ENCODE results near the gene COL5A3.
A peak's percentile ranks its signal among the peaks of the same experiment; 100 is the strongest.
"Not testable (repeated sequence)": the region's sequence is repeated elsewhere in the genome, so short reads cannot be mapped to it uniquely, and the experiment has no call there.

Gene COL5A3

GRCh38 chr19:9931629-9932028 is 78.7 kb downstream of the COL5A3 start:
- H3K4me1 ChIP-seq (ENCODE audit: control insufficient read depth, insufficient read depth, low read length, poor library complexity, severe bottlenecking), result peaks cover 17% of the 10 kb centered on the region
- H3K36me3 ChIP-seq (ENCODE audit: control insufficient read depth, insufficient read depth, low read length), result no peaks in the 10 kb centered on the region
- no peak overlapping the region for H3K4me3 ChIP-seq (ENCODE audit: insufficient read depth, low read depth, low read length, poor library complexity, severe bottlenecking)
- H3K27me3 ChIP-seq (replicated peaks; ENCODE audit: control insufficient read depth, insufficient read depth, low read length, poor library complexity, severe bottlenecking), result peaks cover 21% of the 10 kb centered on the region
- DNase-seq, result no peak
- no peak overlapping the region for H3K27ac ChIP-seq (ENCODE audit: insufficient read depth, low read length, poor library complexity, severe bottlenecking)
- no peaks in the 10 kb centered on the region for H3K9me3 ChIP-seq (ENCODE audit: control insufficient read depth, low read length)

GRCh38 chr19:9923440-9923839 is 86.9 kb downstream of the COL5A3 start:
- Histone ChIP-seq H3K27ac (ENCODE audit: insufficient read depth, low read length, poor library complexity, severe bottlenecking) (no peak overlapping the region), H3K4me1 (ENCODE audit: control insufficient read depth, insufficient read depth, low read length, poor library complexity, severe bottlenecking) (no peaks in the 10 kb centered on the region), H3K27me3 (replicated peaks; ENCODE audit: control insufficient read depth, insufficient read depth, low read length, poor library complexity, severe bottlenecking) (no peaks in the 10 kb centered on the region), H3K4me3 (ENCODE audit: insufficient read depth, low read depth, low read length, poor library complexity, severe bottlenecking) (no peak overlapping the region), H3K36me3 (ENCODE audit: control insufficient read depth, insufficient read depth, low read length) (no peaks in the 10 kb centered on the region), H3K9me3 (ENCODE audit: control insufficient read depth, low read length) (no peaks in the 10 kb centered on the region)
- no peak for DNase-seq

DNA sequence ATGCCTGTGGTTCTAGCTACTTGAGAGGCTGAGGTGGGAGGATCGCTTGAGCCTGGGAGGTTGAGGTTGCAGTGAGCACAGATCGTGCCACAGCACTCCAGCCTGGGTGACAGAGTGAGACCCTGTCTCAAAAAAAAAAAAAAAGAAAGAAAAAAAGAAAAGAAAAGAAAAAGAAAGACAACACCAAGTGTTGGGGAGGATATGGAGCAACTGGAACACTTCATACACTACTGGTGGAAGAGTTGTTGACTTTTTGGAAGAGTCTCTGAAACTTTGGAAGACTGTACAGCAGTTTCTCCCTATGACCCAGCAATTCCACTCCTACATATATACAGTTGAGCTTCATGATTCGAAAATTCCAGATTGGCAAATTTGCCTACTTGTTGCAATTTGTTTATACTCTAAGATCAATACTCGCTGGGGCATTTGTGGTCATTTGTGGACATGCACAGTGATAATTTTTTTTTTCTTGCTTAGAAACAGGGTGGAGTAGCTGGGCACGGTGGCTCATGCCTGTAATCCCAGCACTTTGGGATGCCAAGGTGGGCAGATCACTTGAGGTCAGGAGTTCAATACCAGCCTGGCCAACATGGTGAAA is 87.4 kb downstream of the COL5A3 start:
- DNase-seq; H3K9me3 ChIP-seq (ENCODE audit: control insufficient read depth, low read length); H3K4me1 ChIP-seq (ENCODE audit: control insufficient read depth, insufficient read depth, low read length, poor library complexity, severe bottlenecking); H3K36me3 ChIP-seq (ENCODE audit: control insufficient read depth, insufficient read depth, low read length); H3K4me3 ChIP-seq (ENCODE audit: insufficient read depth, low read depth, low read length, poor library complexity, severe bottlenecking); H3K27ac ChIP-seq (ENCODE audit: insufficient read depth, low read length, poor library complexity, severe bottlenecking); H3K27me3 ChIP-seq (replicated peaks; ENCODE audit: control insufficient read depth, insufficient read depth, low read length, poor library complexity, severe bottlenecking): not testable (repeated sequence)

DNA sequence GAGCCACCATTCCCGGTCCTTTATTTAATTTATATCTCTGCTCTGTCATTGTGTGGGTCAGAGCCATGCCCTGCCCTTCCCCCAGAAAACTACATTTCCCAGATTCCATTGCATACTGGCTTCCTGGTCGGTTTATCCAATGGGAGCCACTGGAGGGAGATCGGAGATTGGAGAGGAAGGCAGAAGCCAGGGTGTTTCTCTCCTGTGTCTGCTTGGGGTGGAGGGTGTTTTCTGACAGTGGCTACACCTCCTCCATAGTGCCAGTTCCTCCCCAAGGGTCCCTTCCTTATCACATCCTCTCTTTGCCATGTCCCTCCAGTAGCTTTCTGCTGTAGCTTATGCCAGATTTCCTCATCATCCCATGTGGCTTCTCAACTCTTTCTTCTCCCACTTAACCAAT is 93.0 kb downstream of the COL5A3 start:
- Histone ChIP-seq H3K4me1 (ENCODE audit: control insufficient read depth, insufficient read depth, low read length, poor library complexity, severe bottlenecking) (peaks cover 12% of the 10 kb centered on the region), H3K4me3 (ENCODE audit: insufficient read depth, low read depth, low read length, poor library complexity, severe bottlenecking) (no peak overlapping the region), H3K9me3 (ENCODE audit: control insufficient read depth, low read length) (no peaks in the 10 kb centered on the region), H3K36me3 (ENCODE audit: control insufficient read depth, insufficient read depth, low read length) (no peaks in the 10 kb centered on the region), H3K27me3 (replicated peaks; ENCODE audit: control insufficient read depth, insufficient read depth, low read length, poor library complexity, severe bottlenecking) (peaks cover 16% of the 10 kb centered on the region), H3K27ac (ENCODE audit: insufficient read depth, low read length, poor library complexity, severe bottlenecking) (no peak overlapping the region)
- DNase-seq, result no peak

DNA sequence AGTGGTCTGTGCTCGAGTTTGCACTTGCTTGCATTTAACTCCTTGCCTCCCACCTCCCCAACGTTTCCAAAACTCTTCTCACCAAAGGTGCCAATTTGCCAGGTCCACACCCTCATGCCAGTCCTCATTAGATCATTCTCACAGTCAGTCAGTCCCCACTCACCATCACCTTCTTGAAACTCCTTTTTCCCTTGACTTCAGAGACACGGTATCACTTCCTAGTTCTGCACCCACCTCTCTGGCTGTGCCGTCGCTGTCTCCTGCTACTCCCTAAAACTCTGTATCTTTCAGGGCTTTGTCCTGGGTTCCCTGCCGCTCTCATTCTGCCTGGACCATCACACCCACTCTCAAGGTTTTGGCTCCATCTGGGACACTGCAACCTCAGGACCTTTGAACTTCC is 93.6 kb downstream of the COL5A3 start:
- H3K4me1 ChIP-seq (ENCODE audit: control insufficient read depth, insufficient read depth, low read length, poor library complexity, severe bottlenecking), result peaks cover 12% of the 10 kb centered on the region
- peaks cover 16% of the 10 kb centered on the region for H3K27me3 ChIP-seq (replicated peaks; ENCODE audit: control insufficient read depth, insufficient read depth, low read length, poor library complexity, severe bottlenecking)
- no peaks in the 10 kb centered on the region for H3K36me3 ChIP-seq (ENCODE audit: control insufficient read depth, insufficient read depth, low read length)
- H3K27ac ChIP-seq (ENCODE audit: insufficient read depth, low read length, poor library complexity, severe bottlenecking), result no peak overlapping the region
- no peak for DNase-seq
- no peaks in the 10 kb centered on the region for H3K9me3 ChIP-seq (ENCODE audit: control insufficient read depth, low read length)
- no peak overlapping the region for H3K4me3 ChIP-seq (ENCODE audit: insufficient read depth, low read depth, low read length, poor library complexity, severe bottlenecking)

GRCh38 chr19:9914315-9915207 is 95.7 kb downstream of the COL5A3 start:
- peaks cover 16% of the 10 kb centered on the region for H3K27me3 ChIP-seq (replicated peaks; ENCODE audit: control insufficient read depth, insufficient read depth, low read length, poor library complexity, severe bottlenecking)
- H3K4me3 ChIP-seq (ENCODE audit: insufficient read depth, low read depth, low read length, poor library complexity, severe bottlenecking), result peak overlapping the region; percentile 61
- H3K9me3 ChIP-seq (ENCODE audit: control insufficient read depth, low read length), result no peaks in the 10 kb centered on the region
- DNase-seq, result peak; percentile 63 to 69 (median 63)
- H3K36me3 ChIP-seq (ENCODE audit: control insufficient read depth, insufficient read depth, low read length), result no peaks in the 10 kb centered on the region
- H3K27ac ChIP-seq (ENCODE audit: insufficient read depth, low read length, poor library complexity, severe bottlenecking), result no peak overlapping the region
- peaks cover 12% of the 10 kb centered on the region for H3K4me1 ChIP-seq (ENCODE audit: control insufficient read depth, insufficient read depth, low read length, poor library complexity, severe bottlenecking)

- Histone ChIP-seq H3K36me3 (ENCODE audit: control insufficient read depth, insufficient read depth, low read length) (no peaks in the 10 kb centered on the region), H3K27me3 (replicated peaks; ENCODE audit: control insufficient read depth, insufficient read depth, low read length, poor library complexity, severe bottlenecking) (peaks cover 16% of the 10 kb centered on the region)
Measured at GRCh38 chr19:9914001-9914314, 96.3 kb downstream of the COL5A3 start.

GRCh38 chr19:9913237-9914000 is 96.9 kb downstream of the COL5A3 start:
- no peak overlapping the region for H3K27ac ChIP-seq (ENCODE audit: insufficient read depth, low read length, poor library complexity, severe bottlenecking)
- no peak for DNase-seq
- H3K4me1 ChIP-seq (ENCODE audit: control insufficient read depth, insufficient read depth, low read length, poor library complexity, severe bottlenecking), result peaks cover 12% of the 10 kb centered on the region
- H3K9me3 ChIP-seq (ENCODE audit: control insufficient read depth, low read length), result no peaks in the 10 kb centered on the region
- H3K4me3 ChIP-seq (ENCODE audit: insufficient read depth, low read depth, low read length, poor library complexity, severe bottlenecking), result no peak overlapping the region
- H3K36me3 ChIP-seq (ENCODE audit: control insufficient read depth, insufficient read depth, low read length), result no peaks in the 10 kb centered on the region
- H3K27me3 ChIP-seq (replicated peaks; ENCODE audit: control insufficient read depth, insufficient read depth, low read length, poor library complexity, severe bottlenecking), result peaks cover 16% of the 10 kb centered on the region

More at GRCh38 chr19:9914001-9914314, 96.3 kb downstream of the COL5A3 start:
- no peaks in the 10 kb centered on the region for H3K9me3 ChIP-seq (ENCODE audit: control insufficient read depth, low read length)
- peaks cover 12% of the 10 kb centered on the region for H3K4me1 ChIP-seq (ENCODE audit: control insufficient read depth, insufficient read depth, low read length, poor library complexity, severe bottlenecking)
- no peak for DNase-seq
- no peak overlapping the region for H3K27ac ChIP-seq (ENCODE audit: insufficient read depth, low read length, poor library complexity, severe bottlenecking)
- H3K4me3 ChIP-seq (ENCODE audit: insufficient read depth, low read depth, low read length, poor library complexity, severe bottlenecking), result peak overlapping the region; percentile 61

DNA sequence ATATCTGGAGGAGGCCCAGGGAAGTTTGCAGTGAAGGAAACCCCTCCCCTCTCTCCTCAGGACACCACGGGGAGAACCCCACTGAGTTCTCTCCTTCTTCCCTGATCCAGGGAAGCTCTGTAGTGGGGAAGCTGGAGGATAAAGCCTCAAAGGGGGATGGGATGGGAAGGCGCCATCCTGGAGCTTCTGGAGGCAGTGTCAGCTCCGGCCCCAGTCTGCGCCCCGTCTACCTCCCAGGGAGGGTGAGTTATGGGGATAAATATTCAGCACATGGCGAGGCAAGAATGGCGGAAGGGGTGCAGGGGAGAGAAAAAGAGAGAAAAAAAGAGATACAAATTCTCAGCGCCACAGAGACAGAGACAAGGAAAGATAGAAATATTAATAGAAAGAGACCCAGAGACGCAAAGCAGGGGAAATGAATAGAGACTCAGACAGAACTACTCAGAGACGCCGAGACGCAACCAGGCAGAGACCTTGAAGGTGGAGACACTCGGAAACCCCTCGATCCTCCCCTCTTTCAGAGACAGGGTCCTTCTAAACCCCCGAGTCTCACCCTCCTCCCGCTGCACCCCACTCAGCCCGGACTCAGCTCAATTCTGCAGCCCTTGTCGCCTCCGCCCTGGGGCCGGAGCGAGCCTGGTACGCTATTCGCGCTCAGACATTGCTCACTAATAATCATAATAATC is 97.6 kb downstream of the COL5A3 start:
- no peak for DNase-seq
- Histone ChIP-seq H3K27ac (ENCODE audit: insufficient read depth, low read length, poor library complexity, severe bottlenecking) (no peak overlapping the region), H3K9me3 (ENCODE audit: control insufficient read depth, low read length) (no peaks in the 10 kb centered on the region), H3K4me1 (ENCODE audit: control insufficient read depth, insufficient read depth, low read length, poor library complexity, severe bottlenecking) (peaks cover 12% of the 10 kb centered on the region), H3K27me3 (replicated peaks; ENCODE audit: control insufficient read depth, insufficient read depth, low read length, poor library complexity, severe bottlenecking) (peaks cover 16% of the 10 kb centered on the region), H3K36me3 (ENCODE audit: control insufficient read depth, insufficient read depth, low read length) (no peaks in the 10 kb centered on the region), H3K4me3 (ENCODE audit: insufficient read depth, low read depth, low read length, poor library complexity, severe bottlenecking) (no peak overlapping the region)
